ENCODE data around the gene CAPZB. TPM values are rescaled to one million over a fixed set of nuclear protein-coding genes. Genes with fewer than 3 reads are reported as not detected.

Gene CAPZB
- total RNA-seq, 2 experiments from 2014 or later: 492 to 518 TPM

GRCh38 chr1:19325368-19325957 lies 159.9 kb downstream of the CAPZB start:
- POLR2A ChIA-PET: interaction anchor here (0.7 kb wide), 1 partner anchor 51 kb away, joined by 3 read pairs; no protein-coding TSS in a partner anchor
- H3K27me3 Mint-ChIP-seq (ENCODE audit: low read depth): no peaks in the 10 kb centered on the region
- ATAC-seq: no peak

GRCh38 chr1:19324665-19324990 lies 160.7 kb downstream of the CAPZB start:
- Mint-ChIP-seq H3K36me3 (ENCODE audit: low read depth) (no peaks in the 10 kb centered on the region), H3K27me3 (ENCODE audit: low read depth) (no peaks in the 10 kb centered on the region), H3K4me3 (no peak overlapping the region), H3K9me3 (ENCODE audit: insufficient read depth) (no peaks in the 10 kb centered on the region), H3K4me1 (ENCODE audit: low read depth) (no peaks in the 10 kb centered on the region), H3K27ac (no peak overlapping the region)
- no peak for DNase-seq
- ATAC-seq: no peak
- CTCF ChIA-PET: no interaction called here
- POLR2A ChIA-PET: no interaction called here

More at GRCh38 chr1:19325368-19325957, 159.9 kb downstream of the CAPZB start:
- Mint-ChIP-seq H3K27ac (no peak overlapping the region), H3K9me3 (ENCODE audit: insufficient read depth) (no peaks in the 10 kb centered on the region), H3K36me3 (ENCODE audit: low read depth) (no peaks in the 10 kb centered on the region), H3K4me3 (no peak overlapping the region), H3K4me1 (ENCODE audit: low read depth) (no peaks in the 10 kb centered on the region)
- CTCF ChIA-PET: interaction anchor here (0.9 kb wide), 1 partner anchor 257 kb away, joined by 3 read pairs; no protein-coding TSS in a partner anchor
- DNase-seq: no peak

GRCh38 chr1:19323987-19324664 lies 161.2 kb downstream of the CAPZB start:
- H3K27ac Mint-ChIP-seq: no peak overlapping the region
- DNase-seq: no peak
- CTCF ChIA-PET: no interaction called here
- ATAC-seq: no peak
- no peaks in the 10 kb centered on the region for H3K9me3 Mint-ChIP-seq (ENCODE audit: insufficient read depth)
- H3K4me1 Mint-ChIP-seq (ENCODE audit: low read depth): no peaks in the 10 kb centered on the region
- H3K36me3 Mint-ChIP-seq (ENCODE audit: low read depth): no peaks in the 10 kb centered on the region
- POLR2A ChIA-PET: no interaction called here
- H3K4me3 Mint-ChIP-seq: no peak overlapping the region
- no peaks in the 10 kb centered on the region for H3K27me3 Mint-ChIP-seq (ENCODE audit: low read depth)

GRCh38 chr1:19322481-19322880 lies 162.9 kb downstream of the CAPZB start:
- no peaks in the 10 kb centered on the region for H3K9me3 Mint-ChIP-seq (ENCODE audit: insufficient read depth)
- ChIA-PET POLR2A (interaction anchor here (0.6 kb wide), 1 partner anchor 33 kb away, joined by 3 read pairs; no protein-coding TSS in a partner anchor), CTCF (no interaction called here)
- ATAC-seq: no peak
- no peak overlapping the region for H3K4me3 Mint-ChIP-seq
- no peaks in the 10 kb centered on the region for H3K27me3 Mint-ChIP-seq (ENCODE audit: low read depth)
- H3K4me1 Mint-ChIP-seq (ENCODE audit: low read depth): no peaks in the 10 kb centered on the region
- no peak for DNase-seq
- H3K36me3 Mint-ChIP-seq (ENCODE audit: low read depth): no peaks in the 10 kb centered on the region
- no peak overlapping the region for H3K27ac Mint-ChIP-seq

- Mint-ChIP-seq H3K4me1 (ENCODE audit: low read depth) (peaks cover 1% of the 10 kb centered on the region), H3K27ac (no peak overlapping the region), H3K9me3 (ENCODE audit: insufficient read depth) (no peaks in the 10 kb centered on the region), H3K4me3 (no peak overlapping the region), H3K36me3 (ENCODE audit: low read depth) (no peaks in the 10 kb centered on the region), H3K27me3 (ENCODE audit: low read depth) (no peaks in the 10 kb centered on the region)
- no peak for DNase-seq
- ATAC-seq: no peak
- ChIA-PET CTCF (no interaction called here), POLR2A (no interaction called here)
Measured at GRCh38 chr1:19321071-19321470, 164.3 kb downstream of the CAPZB start.

- Mint-ChIP-seq H3K4me1 (ENCODE audit: low read depth) (peaks cover 14% of the 10 kb centered on the region), H3K4me3 (no peak overlapping the region), H3K9me3 (ENCODE audit: insufficient read depth) (no peaks in the 10 kb centered on the region), H3K27me3 (ENCODE audit: low read depth) (no peaks in the 10 kb centered on the region), H3K27ac (no peak overlapping the region), H3K36me3 (ENCODE audit: low read depth) (no peaks in the 10 kb centered on the region)
- ATAC-seq (no peak), DNase-seq (no peak)
- CTCF ChIA-PET: no interaction called here
- POLR2A ChIA-PET: no interaction called here
Measured at GRCh38 chr1:19319196-19319595, 166.1 kb downstream of the CAPZB start.

- ATAC-seq: no peak
- Mint-ChIP-seq H3K36me3 (ENCODE audit: low read depth) (no peaks in the 10 kb centered on the region), H3K4me3 (no peak overlapping the region), H3K27ac (no peak overlapping the region), H3K4me1 (ENCODE audit: low read depth) (peaks cover 28% of the 10 kb centered on the region), H3K27me3 (ENCODE audit: low read depth) (no peaks in the 10 kb centered on the region), H3K9me3 (ENCODE audit: insufficient read depth) (no peaks in the 10 kb centered on the region)
- ChIA-PET CTCF (no interaction called here), POLR2A (no interaction called here)
- DNase-seq: no peak
Measured at GRCh38 chr1:19317126-19317910, 168.0 kb downstream of the CAPZB start.

- POLR2A ChIA-PET: no interaction called here
- no peaks in the 10 kb centered on the region for H3K27me3 Mint-ChIP-seq (ENCODE audit: low read depth)
- H3K9me3 Mint-ChIP-seq (ENCODE audit: insufficient read depth): no peaks in the 10 kb centered on the region
- H3K4me3 Mint-ChIP-seq: no peak overlapping the region
- peak overlapping the region; percentile 76 for H3K27ac Mint-ChIP-seq
- H3K36me3 Mint-ChIP-seq (ENCODE audit: low read depth): no peaks in the 10 kb centered on the region
- peaks cover 36% of the 10 kb centered on the region for H3K4me1 Mint-ChIP-seq (ENCODE audit: low read depth)
- DNase-seq (no peak), ATAC-seq (no peak)
- CTCF ChIA-PET: interaction anchor here (1.1 kb wide), 1 partner anchor 28 kb away, joined by 3 read pairs; no protein-coding TSS in a partner anchor
Measured at GRCh38 chr1:19315378-19316198, 169.8 kb downstream of the CAPZB start.

GRCh38 chr1:19313961-19314882 lies 171.1 kb downstream of the CAPZB start:
- CTCF ChIA-PET: interaction anchor here (0.9 to 1.5 kb wide), 4 partner anchors 16 to 348 kb away, joined by 3 to 4 read pairs (median 3); no protein-coding TSS in a partner anchor
- POLR2A ChIA-PET: interaction anchor here (1.5 kb wide), 1 partner anchor 17 kb away, joined by 3 read pairs; no protein-coding TSS in a partner anchor
- no peak overlapping the region for H3K27ac Mint-ChIP-seq

GRCh38 chr1:19313636-19313959 lies 171.7 kb downstream of the CAPZB start:
- no peaks in the 10 kb centered on the region for H3K27me3 Mint-ChIP-seq (ENCODE audit: low read depth)
- peaks cover 40% of the 10 kb centered on the region for H3K4me1 Mint-ChIP-seq (ENCODE audit: low read depth)
- ATAC-seq: no peak
- DNase-seq: no peak
- H3K4me3 Mint-ChIP-seq: peak overlapping the region; percentile 74
- H3K27ac Mint-ChIP-seq: no peak overlapping the region
- peaks cover under 1% of the 10 kb centered on the region for H3K36me3 Mint-ChIP-seq (ENCODE audit: low read depth)
- POLR2A ChIA-PET: interaction anchor here (1.5 kb wide), 1 partner anchor 18 kb away, joined by 3 read pairs; no protein-coding TSS in a partner anchor
- CTCF ChIA-PET: interaction anchor here (0.9 to 1.5 kb wide), 3 partner anchors 16 to 348 kb away, joined by 3 to 4 read pairs (median 3); no protein-coding TSS in a partner anchor
- no peaks in the 10 kb centered on the region for H3K9me3 Mint-ChIP-seq (ENCODE audit: insufficient read depth)

More at GRCh38 chr1:19313961-19314882, 171.1 kb downstream of the CAPZB start:
- DNase-seq (no peak), ATAC-seq (no peak)
- Mint-ChIP-seq H3K4me3 (no peak overlapping the region), H3K36me3 (ENCODE audit: low read depth) (no peaks in the 10 kb centered on the region), H3K4me1 (ENCODE audit: low read depth) (peaks cover 40% of the 10 kb centered on the region), H3K27me3 (ENCODE audit: low read depth) (no peaks in the 10 kb centered on the region), H3K9me3 (ENCODE audit: insufficient read depth) (no peaks in the 10 kb centered on the region)
